HEK293 (cell line): Measurements from ENCODE around the gene NEO1.

ENCODE experiments used
- HOXC10 ChIP-seq: sonication (generic); formaldehyde crosslinking; IDR thresholded peaks from 2 replicates; pipeline ENCODE4 v1.8.1; 2023; ENCODE audit warnings: mild to moderate bottlenecking, missing genetic modification reagents
- MYNN ChIP-seq: fragments of 450-650 bp; formaldehyde crosslinking; IDR thresholded peaks from 2 replicates; pipeline ENCODE4 v1.5.1; 2016; ENCODE audit warnings: missing biosample characterization, missing genetic modification characterization, borderline replicate concordance
- PRDM1 ChIP-seq: fragments of 450-650 bp; formaldehyde crosslinking; IDR thresholded peaks from 2 replicates; pipeline ENCODE4; 2016; ENCODE audit warnings: missing biosample characterization, missing genetic modification characterization
- SP2 ChIP-seq: fragments of 450-650 bp; formaldehyde crosslinking; IDR thresholded peaks from 2 replicates; pipeline ENCODE4 v1.5.1; 2016; ENCODE audit warnings: missing biosample characterization, missing genetic modification characterization
- ZNF138 ChIP-seq: fragments of 450-650 bp; formaldehyde crosslinking; IDR thresholded peaks from 2 replicates; pipeline ENCODE4 v1.5.1; 2016; ENCODE audit warnings: missing biosample characterization, missing genetic modification characterization, borderline replicate concordance
- ZNF146 ChIP-seq: fragments of 450-650 bp; formaldehyde crosslinking; IDR thresholded peaks from 2 replicates; pipeline ENCODE4 v1.5.1; 2016; ENCODE audit warnings: missing biosample characterization, missing genetic modification characterization
- ZNF24 ChIP-seq: fragments of 450-650 bp; formaldehyde crosslinking; IDR thresholded peaks from 2 replicates; pipeline ENCODE4 v1.5.1; 2016; ENCODE audit warnings: missing biosample characterization, missing genetic modification characterization
- ZNF747 ChIP-seq: fragments of 450-650 bp; formaldehyde crosslinking; IDR thresholded peaks from 2 replicates; pipeline ENCODE4 v1.5.1; 2016; ENCODE audit warnings: missing biosample characterization, missing genetic modification characterization
- ZNF837 ChIP-seq: fragments of 450-650 bp; formaldehyde crosslinking; IDR thresholded peaks from 2 replicates; pipeline ENCODE4 v1.5.1; 2016; ENCODE audit warnings: missing biosample characterization, missing genetic modification characterization
- TF ChIP-seq, protein P1 (sequence below): fragments of 450-650 bp; formaldehyde crosslinking; IDR thresholded peaks from 2 replicates; pipeline ENCODE4 v1.5.1; 2016; ENCODE audit warnings: missing biosample characterization, missing genetic modification characterization
- TF ChIP-seq, protein P2 (sequence below): fragments of 450-650 bp; formaldehyde crosslinking; optimal IDR thresholded peaks from 2 replicates; pipeline ENCODE3; 2016; ENCODE audit warnings: missing biosample characterization, mild to moderate bottlenecking, missing genetic modification characterization
- TF ChIP-seq, protein P3 (sequence below): fragments of 450-650 bp; formaldehyde crosslinking; IDR thresholded peaks from 2 replicates; pipeline ENCODE4 v1.5.1; 2016; ENCODE audit warnings: missing biosample characterization, missing genetic modification characterization
- TF ChIP-seq, protein P4 (sequence below): fragments of 450-650 bp; formaldehyde crosslinking; IDR thresholded peaks from 2 replicates; pipeline ENCODE4; 2016; ENCODE audit warnings: missing biosample characterization, missing genetic modification characterization
- TF ChIP-seq, protein P5 (sequence below): IDR thresholded peaks from 2 replicates; pipeline ENCODE4 v1.6.1; 2011; ENCODE audit warnings: mild to moderate bottlenecking, low read depth, low read length, borderline replicate concordance

DNA sequence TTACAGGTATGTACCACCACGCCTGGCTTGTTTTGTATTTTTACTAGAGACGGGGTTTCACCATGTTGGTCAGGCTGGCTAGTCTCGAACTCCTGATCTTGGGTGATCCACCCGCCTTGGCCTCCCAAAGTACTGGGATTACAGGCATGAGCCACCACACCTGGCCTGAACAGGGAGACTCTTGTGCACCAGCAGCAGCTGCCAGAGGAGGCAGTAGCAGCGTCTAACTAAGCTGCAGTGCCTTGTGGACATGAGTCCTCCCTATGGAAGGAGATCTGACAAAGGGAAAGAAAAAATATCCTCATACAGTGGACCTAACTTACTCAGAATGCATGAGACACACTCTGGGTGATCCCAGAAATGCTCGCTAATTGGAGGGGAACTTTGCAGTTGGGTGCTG, 36.8 kb upstream of the NEO1 start:
- no peak for TF ChIP-seq HOXC10
- TF ChIP-seq, protein P1, sequence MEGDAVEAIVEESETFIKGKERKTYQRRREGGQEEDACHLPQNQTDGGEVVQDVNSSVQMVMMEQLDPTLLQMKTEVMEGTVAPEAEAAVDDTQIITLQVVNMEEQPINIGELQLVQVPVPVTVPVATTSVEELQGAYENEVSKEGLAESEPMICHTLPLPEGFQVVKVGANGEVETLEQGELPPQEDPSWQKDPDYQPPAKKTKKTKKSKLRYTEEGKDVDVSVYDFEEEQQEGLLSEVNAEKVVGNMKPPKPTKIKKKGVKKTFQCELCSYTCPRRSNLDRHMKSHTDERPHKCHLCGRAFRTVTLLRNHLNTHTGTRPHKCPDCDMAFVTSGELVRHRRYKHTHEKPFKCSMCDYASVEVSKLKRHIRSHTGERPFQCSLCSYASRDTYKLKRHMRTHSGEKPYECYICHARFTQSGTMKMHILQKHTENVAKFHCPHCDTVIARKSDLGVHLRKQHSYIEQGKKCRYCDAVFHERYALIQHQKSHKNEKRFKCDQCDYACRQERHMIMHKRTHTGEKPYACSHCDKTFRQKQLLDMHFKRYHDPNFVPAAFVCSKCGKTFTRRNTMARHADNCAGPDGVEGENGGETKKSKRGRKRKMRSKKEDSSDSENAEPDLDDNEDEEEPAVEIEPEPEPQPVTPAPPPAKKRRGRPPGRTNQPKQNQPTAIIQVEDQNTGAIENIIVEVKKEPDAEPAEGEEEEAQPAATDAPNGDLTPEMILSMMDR (tag by site-specific recombination): no peak
- TF ChIP-seq ZNF146 (tag by site-specific recombination): no peak
- TF ChIP-seq, protein P2, sequence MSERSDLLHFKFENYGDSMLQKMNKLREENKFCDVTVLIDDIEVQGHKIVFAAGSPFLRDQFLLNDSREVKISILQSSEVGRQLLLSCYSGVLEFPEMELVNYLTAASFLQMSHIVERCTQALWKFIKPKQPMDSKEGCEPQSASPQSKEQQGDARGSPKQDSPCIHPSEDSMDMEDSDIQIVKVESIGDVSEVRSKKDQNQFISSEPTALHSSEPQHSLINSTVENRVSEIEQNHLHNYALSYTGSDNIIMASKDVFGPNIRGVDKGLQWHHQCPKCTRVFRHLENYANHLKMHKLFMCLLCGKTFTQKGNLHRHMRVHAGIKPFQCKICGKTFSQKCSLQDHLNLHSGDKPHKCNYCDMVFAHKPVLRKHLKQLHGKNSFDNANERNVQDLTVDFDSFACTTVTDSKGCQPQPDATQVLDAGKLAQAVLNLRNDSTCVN (tag by site-specific recombination): no peak
- TF ChIP-seq, protein P3, sequence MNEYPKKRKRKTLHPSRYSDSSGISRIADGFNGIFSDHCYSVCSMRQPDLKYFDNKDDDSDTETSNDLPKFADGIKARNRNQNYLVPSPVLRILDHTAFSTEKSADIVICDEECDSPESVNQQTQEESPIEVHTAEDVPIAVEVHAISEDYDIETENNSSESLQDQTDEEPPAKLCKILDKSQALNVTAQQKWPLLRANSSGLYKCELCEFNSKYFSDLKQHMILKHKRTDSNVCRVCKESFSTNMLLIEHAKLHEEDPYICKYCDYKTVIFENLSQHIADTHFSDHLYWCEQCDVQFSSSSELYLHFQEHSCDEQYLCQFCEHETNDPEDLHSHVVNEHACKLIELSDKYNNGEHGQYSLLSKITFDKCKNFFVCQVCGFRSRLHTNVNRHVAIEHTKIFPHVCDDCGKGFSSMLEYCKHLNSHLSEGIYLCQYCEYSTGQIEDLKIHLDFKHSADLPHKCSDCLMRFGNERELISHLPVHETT (tag by site-specific recombination): no peak
- TF ChIP-seq ZNF138 (tag by site-specific recombination): no peak
- TF ChIP-seq, protein P4, sequence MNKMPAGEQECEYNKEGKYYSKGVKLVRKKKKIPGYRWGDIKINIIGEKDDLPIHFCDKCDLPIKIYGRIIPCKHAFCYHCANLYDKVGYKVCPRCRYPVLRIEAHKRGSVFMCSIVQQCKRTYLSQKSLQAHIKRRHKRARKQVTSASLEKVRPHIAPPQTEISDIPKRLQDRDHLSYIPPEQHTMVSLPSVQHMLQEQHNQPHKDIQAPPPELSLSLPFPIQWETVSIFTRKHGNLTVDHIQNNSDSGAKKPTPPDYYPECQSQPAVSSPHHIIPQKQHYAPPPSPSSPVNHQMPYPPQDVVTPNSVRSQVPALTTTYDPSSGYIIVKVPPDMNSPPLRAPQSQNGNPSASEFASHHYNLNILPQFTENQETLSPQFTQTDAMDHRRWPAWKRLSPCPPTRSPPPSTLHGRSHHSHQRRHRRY (tag by site-specific recombination): no peak
- TF ChIP-seq ZNF837 (tag by site-specific recombination): no peak
- TF ChIP-seq PRDM1 (tag by site-specific recombination): no peak
- TF ChIP-seq ZNF24 (tag by site-specific recombination): no peak
- TF ChIP-seq ZNF747 (tag by site-specific recombination): no peak
- no peak for TF ChIP-seq SP2 (tag by site-specific recombination)
- TF ChIP-seq, protein P5, sequence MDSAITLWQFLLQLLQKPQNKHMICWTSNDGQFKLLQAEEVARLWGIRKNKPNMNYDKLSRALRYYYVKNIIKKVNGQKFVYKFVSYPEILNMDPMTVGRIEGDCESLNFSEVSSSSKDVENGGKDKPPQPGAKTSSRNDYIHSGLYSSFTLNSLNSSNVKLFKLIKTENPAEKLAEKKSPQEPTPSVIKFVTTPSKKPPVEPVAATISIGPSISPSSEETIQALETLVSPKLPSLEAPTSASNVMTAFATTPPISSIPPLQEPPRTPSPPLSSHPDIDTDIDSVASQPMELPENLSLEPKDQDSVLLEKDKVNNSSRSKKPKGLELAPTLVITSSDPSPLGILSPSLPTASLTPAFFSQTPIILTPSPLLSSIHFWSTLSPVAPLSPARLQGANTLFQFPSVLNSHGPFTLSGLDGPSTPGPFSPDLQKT: no peak
- no peak for TF ChIP-seq MYNN (tag by site-specific recombination)
